ENCODE results near the gene TMEM131L. TPM values are rescaled to one million over a fixed set of nuclear protein-coding genes. Genes with fewer than 3 reads are reported as not detected.

TMEM131L gene
- polyA plus RNA-seq, 2 of the 4 experiments (the other 2 are of a cell fraction), result 3.4 to 5.0 TPM

DNA sequence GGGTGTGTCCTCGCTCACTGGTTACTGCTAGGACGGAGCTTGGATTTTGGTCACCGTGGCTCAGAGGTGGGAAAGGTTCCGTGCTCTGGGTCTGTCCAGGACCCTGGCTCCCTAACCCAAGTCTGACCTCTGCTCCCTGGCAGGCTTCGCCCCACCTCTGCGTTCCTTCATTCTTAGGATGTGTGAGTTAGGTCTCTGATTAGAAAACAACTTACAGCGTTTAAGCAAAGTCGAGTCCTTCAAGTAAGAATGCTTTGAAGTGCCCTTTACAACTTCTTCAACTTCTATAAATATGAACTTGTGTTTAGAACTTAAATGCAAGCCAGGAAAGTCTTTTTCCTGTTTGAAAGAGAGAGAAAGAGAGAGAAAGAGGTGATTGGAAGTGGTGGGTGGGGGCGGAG, 218.8 kb downstream of the TMEM131L start:
- ChIA-PET POLR2A (no interaction called here), CTCF (no interaction called here)
- H3K9me3 ChIP-seq, result no peaks in the 10 kb centered on the region
- no peak overlapping the region for H3K27ac ChIP-seq
- 0 out of 3 replicates have a peak, but pooled peaks cover 5% of the 10 kb centered on the region for H3K4me1 ChIP-seq
- H3K4me2 ChIP-seq, result peak overlapping the region; percentile 97
- TF ChIP-seq HOXA7 (CRISPR knock-in tag; IDR thresholded peaks at IDR 0.05), result no peak
- 0 out of 2 replicates have a peak, but pooled peaks have one; percentile 38 for TF ChIP-seq CBX8 (IDR thresholded peaks at IDR 0.05)
- 49% methylated on average over 9 of the region's 9 CpGs for WGBS (ENCODE audit: missing lambda C conversion rate)
- no peak for FAIRE-seq
- peak in 1 of 2 experiments; percentile 30; a peak in 2 of 6 replicates for ATAC-seq
- peak overlapping the region; percentile 53 for H3K4me3 ChIP-seq
- no peak for DNase-seq (ENCODE audit: low read depth in 1 of 2, low spot score in 1 of 2)

Other genes starting within 250 kb of the TMEM131L start
- 8.3 and 16.6 TPM in 2 replicates for gene MND1, start 121.7 kb upstream of the TMEM131L start, polyA plus RNA-seq (2011; rRNA removed)
- gene MND1, start 121.7 kb upstream of the TMEM131L start, polyA plus RNA-seq (2017; fragmentation: RNase III; extraction: RNeasy Plus Mini Kit Qiagen cat#74134 plus additional on column Dnase treatment), result 14.7 to 16.5 TPM (median 16.3 TPM) in 3 replicates
- 0.13 and 0.14 TPM in 2 replicates for gene TLR2, start 217.9 kb downstream of the TMEM131L start, polyA plus RNA-seq (2011; rRNA removed)
- not detected in 3 replicates for gene TLR2, start 217.9 kb downstream of the TMEM131L start, polyA plus RNA-seq (2017; fragmentation: RNase III; extraction: RNeasy Plus Mini Kit Qiagen cat#74134 plus additional on column Dnase treatment)

All from A549 (cell line).